Measurements from ENCODE around the gene ACSM2B.

Gene ACSM2B

DNA sequence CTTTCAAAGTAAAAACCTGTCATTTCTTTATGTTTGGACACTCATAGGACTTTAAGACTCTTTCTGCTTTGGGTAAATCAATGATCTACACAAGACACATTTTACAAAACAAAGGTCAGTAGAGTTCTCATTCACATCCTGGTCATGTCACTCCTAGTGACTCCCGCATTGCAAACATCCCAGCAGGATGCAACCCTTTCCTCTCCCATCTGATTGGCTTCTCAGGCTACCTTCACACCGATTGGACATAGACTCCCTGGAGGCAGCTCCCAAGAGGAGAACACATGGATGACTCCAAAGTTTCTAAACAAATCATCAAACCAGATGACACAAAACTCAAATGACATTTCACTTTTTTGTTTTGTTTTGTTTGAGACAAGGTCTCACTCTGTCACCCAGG is 43.8 kb upstream of the ACSM2B start:
- no peak overlapping the region for H3K4me3 Mint-ChIP-seq
- peaks cover 8% of the 10 kb centered on the region for H3K4me1 Mint-ChIP-seq
- H3K27ac Mint-ChIP-seq: no peak overlapping the region
- no peaks in the 10 kb centered on the region for H3K9me3 Mint-ChIP-seq
- H3K36me3 Mint-ChIP-seq (ENCODE audit: low read depth): no peaks in the 10 kb centered on the region
- TF ChIP-seq, protein P1, sequence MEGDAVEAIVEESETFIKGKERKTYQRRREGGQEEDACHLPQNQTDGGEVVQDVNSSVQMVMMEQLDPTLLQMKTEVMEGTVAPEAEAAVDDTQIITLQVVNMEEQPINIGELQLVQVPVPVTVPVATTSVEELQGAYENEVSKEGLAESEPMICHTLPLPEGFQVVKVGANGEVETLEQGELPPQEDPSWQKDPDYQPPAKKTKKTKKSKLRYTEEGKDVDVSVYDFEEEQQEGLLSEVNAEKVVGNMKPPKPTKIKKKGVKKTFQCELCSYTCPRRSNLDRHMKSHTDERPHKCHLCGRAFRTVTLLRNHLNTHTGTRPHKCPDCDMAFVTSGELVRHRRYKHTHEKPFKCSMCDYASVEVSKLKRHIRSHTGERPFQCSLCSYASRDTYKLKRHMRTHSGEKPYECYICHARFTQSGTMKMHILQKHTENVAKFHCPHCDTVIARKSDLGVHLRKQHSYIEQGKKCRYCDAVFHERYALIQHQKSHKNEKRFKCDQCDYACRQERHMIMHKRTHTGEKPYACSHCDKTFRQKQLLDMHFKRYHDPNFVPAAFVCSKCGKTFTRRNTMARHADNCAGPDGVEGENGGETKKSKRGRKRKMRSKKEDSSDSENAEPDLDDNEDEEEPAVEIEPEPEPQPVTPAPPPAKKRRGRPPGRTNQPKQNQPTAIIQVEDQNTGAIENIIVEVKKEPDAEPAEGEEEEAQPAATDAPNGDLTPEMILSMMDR (IDR thresholded peaks at IDR 0.05; ENCODE audit: unreplicated experiment in 3 of 3): no peak
- peaks cover 15% of the 10 kb centered on the region for H3K27me3 Mint-ChIP-seq (ENCODE audit: low read depth)

DNA sequence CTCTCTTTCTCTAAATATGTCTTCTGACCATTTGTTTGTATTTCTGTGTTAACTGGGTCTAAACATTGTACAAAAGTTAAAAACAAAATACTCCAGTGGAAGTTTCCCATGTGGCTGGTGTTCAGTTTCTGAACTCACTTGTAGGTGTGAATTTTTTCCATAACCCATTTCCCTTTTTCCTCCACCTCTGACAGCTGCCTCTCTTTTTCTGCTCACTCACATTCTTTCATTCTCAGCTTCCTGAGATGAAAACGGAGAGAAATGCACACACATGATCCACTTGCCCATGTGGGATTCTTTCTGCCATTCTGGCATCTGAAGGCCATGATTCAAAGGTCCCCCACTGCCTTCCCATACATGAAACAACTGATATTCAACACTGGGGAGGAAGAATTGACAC is 41.1 kb upstream of the ACSM2B start:
- TF ChIP-seq, protein P1 (IDR thresholded peaks at IDR 0.05; ENCODE audit: unreplicated experiment in 3 of 3): no peak
- H3K4me1 Mint-ChIP-seq: peaks cover 16% of the 10 kb centered on the region
- H3K9me3 Mint-ChIP-seq: no peaks in the 10 kb centered on the region
- no peak overlapping the region for H3K27ac Mint-ChIP-seq
- no peaks in the 10 kb centered on the region for H3K36me3 Mint-ChIP-seq (ENCODE audit: low read depth)
- H3K4me3 Mint-ChIP-seq: no peak overlapping the region
- H3K27me3 Mint-ChIP-seq (ENCODE audit: low read depth): peaks cover 23% of the 10 kb centered on the region

DNA sequence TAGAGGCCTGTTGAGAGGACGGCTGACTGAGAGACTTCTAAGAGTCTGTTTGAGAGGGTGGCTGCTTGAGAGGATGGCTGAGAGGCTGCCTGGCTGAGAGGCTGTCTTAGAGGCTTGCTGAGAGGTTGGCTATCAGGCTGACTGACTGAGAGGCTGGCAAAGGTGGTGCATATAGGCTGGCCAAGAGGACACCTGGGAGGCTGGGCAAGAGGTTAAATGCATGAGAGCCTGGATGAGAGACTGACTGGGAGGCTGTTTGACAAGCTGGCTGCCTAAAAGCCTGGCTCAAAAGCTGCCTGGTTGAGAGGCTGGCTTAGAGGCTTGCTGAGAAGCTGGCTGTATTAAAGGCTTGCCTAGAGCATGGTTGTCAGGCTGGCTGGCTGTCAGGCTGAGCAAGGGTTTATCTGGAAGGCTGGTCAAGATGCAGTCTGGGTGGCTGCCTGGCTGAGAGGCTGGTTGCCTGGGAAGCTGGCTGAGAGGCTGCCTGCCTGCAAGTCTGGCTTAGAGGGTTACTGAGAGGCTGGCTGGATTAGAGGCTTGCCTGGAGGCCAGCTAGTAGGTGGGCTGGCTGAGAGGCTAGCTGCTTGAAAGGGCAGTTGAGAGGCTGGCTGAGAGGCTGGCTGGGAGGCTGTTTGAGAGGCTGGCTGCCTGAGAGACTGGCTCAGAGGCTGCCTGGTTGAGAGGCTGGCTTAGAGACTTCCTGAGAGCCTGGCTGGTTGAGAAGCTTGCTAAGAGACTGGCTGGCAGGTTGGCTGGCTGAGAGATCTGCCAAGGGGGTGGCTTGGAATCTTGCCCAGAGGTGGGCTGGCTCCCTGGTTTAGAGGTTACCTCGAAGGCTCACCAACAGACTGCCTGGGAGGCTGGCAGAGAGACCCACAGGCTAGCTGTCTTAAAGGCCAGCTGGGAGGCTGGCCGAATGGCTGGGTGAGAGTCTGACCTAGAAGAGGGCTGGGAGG is 38.3 kb upstream of the ACSM2B start:
- no peaks in the 10 kb centered on the region for H3K9me3 Mint-ChIP-seq
- no peaks in the 10 kb centered on the region for H3K36me3 Mint-ChIP-seq (ENCODE audit: low read depth)
- H3K4me1 Mint-ChIP-seq: peaks cover 31% of the 10 kb centered on the region
- no peak overlapping the region for H3K27ac Mint-ChIP-seq
- H3K4me3 Mint-ChIP-seq: no peak overlapping the region
- TF ChIP-seq, protein P1 (IDR thresholded peaks at IDR 0.05; ENCODE audit: unreplicated experiment in 3 of 3): no peak
- peaks cover 35% of the 10 kb centered on the region for H3K27me3 Mint-ChIP-seq (ENCODE audit: low read depth)

- Mint-ChIP-seq H3K36me3 (ENCODE audit: low read depth) (no peaks in the 10 kb centered on the region), H3K27ac (no peak overlapping the region), H3K9me3 (no peaks in the 10 kb centered on the region), H3K4me1 (peaks cover 23% of the 10 kb centered on the region), H3K4me3 (no peak overlapping the region), H3K27me3 (ENCODE audit: low read depth) (peaks cover 35% of the 10 kb centered on the region)
- TF ChIP-seq, protein P1 (IDR thresholded peaks at IDR 0.05; ENCODE audit: unreplicated experiment in 3 of 3): no peak
These were observed 37.5 kb upstream of the ACSM2B start for GRCh38 chr16:20613481-20614185.

DNA sequence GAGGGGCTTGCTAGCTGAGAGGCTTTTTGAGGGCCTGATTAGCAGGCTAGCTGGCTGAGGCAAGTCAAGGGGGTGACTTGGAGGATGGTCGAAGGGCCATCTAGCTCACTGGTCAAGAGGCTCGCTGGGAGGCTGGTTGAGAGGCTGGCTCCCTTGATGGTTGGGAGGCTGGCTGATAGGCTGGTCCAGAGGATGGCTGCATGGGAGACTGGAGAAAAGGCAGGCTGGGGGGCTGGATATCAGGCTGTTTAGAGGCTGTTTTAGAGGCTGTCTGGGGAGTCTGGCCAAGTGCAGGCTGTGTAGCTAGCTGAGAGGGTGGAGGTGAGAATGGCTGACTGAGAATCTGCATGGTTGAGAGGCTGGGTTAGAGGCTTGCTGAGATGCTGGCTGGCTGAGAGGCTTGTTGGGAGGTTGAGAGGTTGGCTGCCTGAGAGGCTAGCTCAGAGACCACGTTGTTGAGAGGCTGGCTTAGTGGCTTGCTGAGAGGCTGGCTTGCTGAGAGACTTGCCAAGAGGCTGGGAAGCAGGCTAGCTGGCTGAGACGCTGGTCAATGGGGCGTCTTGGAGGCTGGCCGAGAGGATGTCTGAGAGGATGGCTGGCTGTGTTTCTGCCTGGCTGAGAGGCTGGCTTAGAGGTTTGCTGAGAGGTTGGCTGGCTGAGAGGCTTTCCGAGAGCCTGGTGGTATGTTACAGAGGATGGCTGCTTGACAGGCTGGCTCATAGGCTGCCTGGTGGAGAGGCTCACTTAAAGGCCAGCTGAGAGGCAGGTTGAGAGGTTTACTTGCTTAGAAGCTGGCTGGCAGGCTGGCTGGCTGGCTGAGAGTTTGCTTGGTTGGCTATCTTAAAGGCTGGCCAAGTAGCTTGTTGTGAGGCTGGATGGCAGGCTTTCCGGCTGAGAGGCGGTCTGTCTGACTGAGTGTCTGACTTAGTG is 36.6 kb upstream of the ACSM2B start:
- Mint-ChIP-seq H3K36me3 (ENCODE audit: low read depth) (no peaks in the 10 kb centered on the region), H3K27ac (peak overlapping the region in 1 of 3 experiments; percentile 38), H3K4me1 (peaks cover 23% of the 10 kb centered on the region), H3K27me3 (ENCODE audit: low read depth) (peaks cover 32% of the 10 kb centered on the region), H3K9me3 (no peaks in the 10 kb centered on the region), H3K4me3 (no peak overlapping the region)
- TF ChIP-seq, protein P1 (IDR thresholded peaks at IDR 0.05; ENCODE audit: unreplicated experiment in 3 of 3): no peak

All from nephron (organoid).